Left lung (tissue), 14 donors: ENCODE measurements around the gene CRTC3. TPM values are rescaled to one million over a fixed set of nuclear protein-coding genes. Genes with fewer than 3 reads are reported as not detected.

Experiments used
- ATAC-seq: fragments of 200-7000 bp; cut with Tn5 transposase; one replicate; pipeline ENCODE4 v1.9.1; 2020; ENCODE audit warnings: moderate library complexity
- DNase-seq, 4 donors: peaks; one replicate each; pipeline ENCODE4 v3.0.0-alpha.2; 2013 to 2020
- H3K27ac ChIP-seq, 2 donors: fragments of 200-600 bp; sonication (generic) in 1 of 2; one replicate each; pipeline versions ENCODE4 v1.5.0 to v1.8.0; 2020 to 2021
- H3K27me3 ChIP-seq, 2 donors: fragments of 200-600 bp; sonication (generic) in 1 of 2; one replicate each; pipeline versions ENCODE4 v1.5.0 to v1.8.0; 2020 to 2021
- H3K36me3 ChIP-seq, 2 donors: fragments of 200-600 bp; sonication (generic) in 1 of 2; one replicate each; pipeline versions ENCODE4 v1.5.0 to v1.8.0; 2020 to 2021
- H3K4me1 ChIP-seq, 2 donors: fragments of 200-600 bp; one replicate each; pipeline ENCODE4 v1.8.0; 2021
- H3K4me3 ChIP-seq, 2 donors: fragments of 200-600 bp; sonication (generic) in 1 of 2; one replicate each; pipeline versions ENCODE4 v1.5.0 to v1.8.0; 2020 to 2021; ENCODE audit warnings: mild to moderate bottlenecking in 1 of 2
- H3K9me3 ChIP-seq, 2 donors: fragments of 200-600 bp; sonication (generic) in 1 of 2; one replicate each; pipeline versions ENCODE4 v1.5.0 to v1.8.0; 2020 to 2021
- CTCF ChIP-seq, 2 donors: fragments of 200-600 bp; sonication (generic) in 1 of 2; IDR thresholded peaks; one replicate each; pipeline versions ENCODE4 v1.5.0 to v1.8.0; 2021; ENCODE audit warnings: antibody characterized with exemption in 2 of 2
- intact Hi-C, 2 donors: fragments of 100-400 bp; cut with DNase I; formaldehyde crosslinking; loops; one replicate each; pipeline versions ENCODE4 v1.11.2 to v1.14.2; 2022
- long read RNA-seq, 12 donors: library from polyadenylated mRNA in 2 of 12; unstranded in 2 of 12; transcript quantifications; one replicate each; pipeline ENCODE4 v2.0.0 and lab custom pipeline, GENCODE V29; 2019 to 2026
- polyA plus RNA-seq, 6 donors: library from polyadenylated mRNA; unstranded; fragments of 120-200 nt; gene quantifications; one replicate each; pipeline ENCODE4 v1.2.1, GENCODE V29; 2013; ENCODE audit not compliant: insufficient read length in 6 of 6
- total RNA-seq, 2 donors: library from RNA; stranded (reverse); fragmentation: NEBNext Ultra II Directional; extraction: Animal tissue kit (Norgen Biotek cat#: 25700); gene quantifications; one replicate each; pipeline ENCODE4 v1.2.1, GENCODE V29; 2021
- donor health status: DM: no; HTN: yes; CAD: no.
- donor health status: DM: no; HTN: no; CAD: no.

The CRTC3 gene
- 10 to 100 TPM; 33.0 to 36.4 TPM for total RNA-seq
- 10 to 100 TPM; 36.2 to 45.2 (median 39.8) TPM for polyA plus RNA-seq
- long read RNA-seq, donor 1, full-length matches to known transcripts, result 4 of 4 reads
- long read RNA-seq, donor 1, partial matches to known transcripts, result 0 of 4 reads
- long read RNA-seq, donor 1, other reads (novel, unspliced or antisense), result 0 of 4 reads
- long read RNA-seq, donor 2, full-length matches to known transcripts, result 2 of 9 reads
- long read RNA-seq, donor 2, partial matches to known transcripts, result 7 of 9 reads
- long read RNA-seq, donor 2, other reads (novel, unspliced or antisense), result 0 of 9 reads
- long read RNA-seq, donor 3, full-length matches to known transcripts, result 2 of 2 reads
- long read RNA-seq, donor 3, partial matches to known transcripts, result 0 of 2 reads
- long read RNA-seq, donor 3, other reads (novel, unspliced or antisense), result 0 of 2 reads
- long read RNA-seq, donor 4, partial matches to known transcripts, result 2 of 3 reads
- long read RNA-seq, donor 4, other reads (novel, unspliced or antisense), result 1 of 3 reads
- long read RNA-seq, donor 5, partial matches to known transcripts, result 26 of 26 reads
- long read RNA-seq, donor 5, other reads (novel, unspliced or antisense), result 0 of 26 reads
- long read RNA-seq, donor 6, full-length matches to known transcripts, result 1 of 22 reads
- long read RNA-seq, donor 6, partial matches to known transcripts, result 21 of 22 reads
- long read RNA-seq, donor 6, other reads (novel, unspliced or antisense), result 0 of 22 reads
- long read RNA-seq, donor 7, full-length matches to known transcripts, result 2 of 2 reads
- long read RNA-seq, donor 7, partial matches to known transcripts, result 0 of 2 reads
- long read RNA-seq, donor 7, other reads (novel, unspliced or antisense), result 0 of 2 reads
- long read RNA-seq, donor 8, full-length matches to known transcripts, result 1 of 1 reads
- long read RNA-seq, donor 8, partial matches to known transcripts, result 0 of 1 reads
- long read RNA-seq, donor 8, other reads (novel, unspliced or antisense), result 0 of 1 reads
- long read RNA-seq, donor 9, result 0 reads
- long read RNA-seq, donor 10, partial matches to known transcripts, result 6 of 7 reads
- long read RNA-seq, donor 10, other reads (novel, unspliced or antisense), result 1 of 7 reads
- long read RNA-seq, donor 11, result 0 reads
- long read RNA-seq, donor 12, full-length matches to known transcripts, result 2 of 2 reads
- long read RNA-seq, donor 12, partial matches to known transcripts, result 0 of 2 reads
- long read RNA-seq, donor 12, other reads (novel, unspliced or antisense), result 0 of 2 reads

- Histone ChIP-seq H3K27me3 (peaks cover 0 to 18% of the 10 kb centered on the region in 2 donors), H3K36me3 (no peaks in the 10 kb centered on the region), H3K4me1 (peaks cover 3 to 32% of the 10 kb centered on the region in 2 donors), H3K27ac (peak within 1 kb of the TSS; percentile 84 to 88), H3K4me3 (peak within 1 kb of the TSS; percentile 67 to 81), H3K9me3 (no peaks in the 10 kb centered on the region)
- ATAC-seq, result peak; percentile 93
- intact Hi-C loops, result no loop called here
- peak; percentile 57 to 91 (median 65) for DNase-seq
- no peak for TF ChIP-seq CTCF (IDR thresholded peaks at IDR 0.05)
Observed at GRCh38 chr15:90529371-90530249, at the start of gene CRTC3. CRTC3 (plus strand) TSS chr15:90529923; CDS start chr15:90530072, 149 bp downstream.

GRCh38 chr15:90481023-90481422 lies 48.7 kb upstream of the CRTC3 start:
- H3K27ac ChIP-seq, result peak overlapping the region in 1 of 2 donors; percentile 33
- ATAC-seq, result peak; percentile 30
- H3K4me3 ChIP-seq, result no peak overlapping the region
- no peak for DNase-seq
- H3K4me1 ChIP-seq, result peaks cover 0 to 17% of the 10 kb centered on the region in 2 donors
- no peaks in the 10 kb centered on the region for H3K9me3 ChIP-seq
- no peaks in the 10 kb centered on the region for H3K27me3 ChIP-seq
- no peak for TF ChIP-seq CTCF (IDR thresholded peaks at IDR 0.05)
- intact Hi-C loops, result loop anchor here in 1 of 2 donors (5.0 kb wide), 1 partner anchor 159 kb away; no protein-coding TSS in a partner anchor
- peaks cover 13 to 100% of the 10 kb centered on the region in 2 donors for H3K36me3 ChIP-seq

GRCh38 chr15:90482124-90483011 lies 47.4 kb upstream of the CRTC3 start:
- H3K4me3 ChIP-seq, result no peak overlapping the region
- TF ChIP-seq CTCF (IDR thresholded peaks at IDR 0.05), result peak; percentile 61 to 65
- DNase-seq (peak in 2 of 4 donors; percentile 43 to 62), ATAC-seq (peak; percentile 21)
- H3K27me3 ChIP-seq, result no peaks in the 10 kb centered on the region
- H3K36me3 ChIP-seq, result peaks cover 13 to 100% of the 10 kb centered on the region in 2 donors
- peaks cover 0 to 17% of the 10 kb centered on the region in 2 donors for H3K4me1 ChIP-seq
- intact Hi-C loops, result loop anchor here in 1 of 2 donors (5.0 kb wide), 1 partner anchor 160 kb away; no protein-coding TSS in a partner anchor
- H3K27ac ChIP-seq, result no peak overlapping the region
- H3K9me3 ChIP-seq, result no peaks in the 10 kb centered on the region

GRCh38 chr15:90483012-90483307 lies 46.8 kb upstream of the CRTC3 start:
- Histone ChIP-seq H3K27ac (no peak overlapping the region), H3K4me1 (peaks cover 0 to 17% of the 10 kb centered on the region in 2 donors), H3K27me3 (no peaks in the 10 kb centered on the region), H3K9me3 (no peaks in the 10 kb centered on the region), H3K4me3 (no peak overlapping the region), H3K36me3 (peaks cover 13 to 100% of the 10 kb centered on the region in 2 donors)
- ATAC-seq, result no peak
- intact Hi-C loops, result loop anchor here in 1 of 2 donors (5.0 kb wide), 1 partner anchor 161 kb away; no protein-coding TSS in a partner anchor
- no peak for TF ChIP-seq CTCF (IDR thresholded peaks at IDR 0.05)
- DNase-seq, result no peak
